HG03521 (cell line): ENCODE measurements around the gene FXYD7.
A peak's percentile ranks its signal among the peaks of the same experiment; 100 is the strongest.
"Not testable (repeated sequence)": the region's sequence is repeated elsewhere in the genome, so short reads cannot be mapped to it uniquely, and the experiment has no call there.

Experiments
- ATAC-seq: cut with Tn5 transposase; IDR thresholded peaks from one replicate; pipeline ENCODE4 v1.9.1; 2021; ENCODE audit warnings: mild to moderate bottlenecking, moderate library complexity; ENCODE audit not compliant: unreplicated experiment

FXYD7 gene

DNA sequence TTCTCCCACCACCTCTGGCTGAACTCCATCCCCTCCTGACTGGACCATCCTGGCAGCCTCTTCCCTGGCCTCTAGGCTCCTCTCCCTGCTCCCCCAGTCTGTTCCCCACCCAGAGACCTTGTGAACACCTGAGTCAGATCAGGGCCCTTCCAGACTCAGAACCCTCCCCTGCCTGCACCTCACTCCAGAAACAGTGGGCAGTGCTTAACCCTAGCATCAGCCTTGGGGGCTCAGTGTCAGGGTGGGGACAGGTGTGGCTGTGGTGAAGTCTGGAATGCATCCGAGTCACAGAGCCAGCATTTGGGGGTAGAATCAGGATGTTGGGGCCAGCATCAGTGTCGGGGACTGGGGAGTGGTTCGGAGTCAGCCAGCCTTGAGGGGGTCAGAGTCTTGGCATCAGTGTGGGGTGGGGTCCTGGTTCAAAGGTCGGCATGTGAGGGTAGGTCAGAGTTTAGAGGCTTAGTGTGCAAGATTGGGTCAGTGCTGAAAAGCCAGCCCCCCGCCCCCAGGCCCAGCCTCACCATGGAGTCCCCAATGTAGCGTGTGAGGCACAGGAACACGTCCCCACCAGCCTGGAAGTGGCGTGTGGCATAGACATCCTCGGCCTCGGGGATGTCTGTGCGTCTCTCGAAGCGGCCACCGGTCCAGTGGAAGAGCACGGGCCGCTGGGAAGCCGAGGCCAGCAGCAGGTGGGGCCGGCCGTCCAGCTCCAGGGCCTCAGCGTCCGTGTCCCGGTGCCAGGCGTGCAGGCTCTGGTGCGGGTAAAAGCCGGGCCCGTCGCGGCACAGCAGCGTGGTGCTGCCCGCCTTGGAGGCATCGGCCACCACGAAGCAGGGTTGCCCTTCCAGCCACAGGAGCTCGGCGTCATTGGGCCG, 17.1 kb upstream of the FXYD7 start:
- no peak for ATAC-seq

- ATAC-seq = no peak
Observed at GRCh38 chr19:35126624-35126959, 16.5 kb upstream of the FXYD7 start.

GRCh38 chr19:35127871-35128270, 15.2 kb upstream of the FXYD7 start:
- no peak for ATAC-seq

- ATAC-seq = no peak
Observed at GRCh38 chr19:35128398-35129057, 14.5 kb upstream of the FXYD7 start.

GRCh38 chr19:35129724-35130274, 13.3 kb upstream of the FXYD7 start:
- ATAC-seq = not testable (repeated sequence)

DNA sequence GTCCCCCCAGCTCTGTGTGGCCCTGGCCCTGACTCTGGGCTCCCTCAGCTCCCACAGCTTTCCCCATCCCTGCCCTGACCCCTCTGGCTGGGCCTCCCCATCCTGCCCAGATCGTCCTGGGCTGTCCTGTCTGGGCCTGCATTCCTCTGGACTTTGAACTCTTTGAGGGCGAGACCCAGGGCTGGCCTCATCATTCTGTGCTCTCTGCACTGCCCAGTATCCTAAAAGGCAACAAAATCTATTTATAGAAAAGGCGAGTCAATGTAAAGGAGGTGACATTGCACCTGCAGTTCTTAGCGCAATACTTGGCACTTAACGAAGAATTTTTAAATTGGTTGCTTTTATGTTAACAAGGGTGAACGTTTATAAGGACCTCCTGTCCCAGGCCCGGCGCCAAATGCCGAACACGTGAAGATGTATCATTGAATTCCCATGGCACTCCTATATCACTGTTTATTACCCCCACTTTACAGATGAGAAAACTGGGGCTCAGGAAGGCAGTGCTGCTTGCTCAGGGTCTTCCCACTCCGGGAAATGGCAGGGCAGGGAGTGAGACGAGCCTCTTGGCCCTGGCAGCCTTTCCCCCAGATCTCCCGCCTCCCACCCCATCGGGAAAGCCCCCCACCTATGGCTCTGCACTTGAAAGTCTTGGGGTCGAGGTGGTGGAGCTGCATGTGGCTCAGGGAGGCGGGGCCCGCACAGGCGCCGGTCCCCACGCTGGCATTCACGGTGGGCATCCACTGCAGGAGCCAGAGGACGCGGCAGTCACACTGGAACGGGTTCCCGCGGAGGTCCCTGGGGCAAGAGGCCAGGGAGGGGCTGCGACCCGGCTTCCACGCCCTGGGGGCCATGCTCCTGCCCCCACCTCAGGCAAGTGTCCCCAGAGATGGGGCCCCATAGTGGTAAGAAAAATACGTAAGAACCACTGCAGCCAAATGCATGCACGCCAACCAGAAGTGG, 12.0 kb upstream of the FXYD7 start:
- ATAC-seq = no peak

DNA sequence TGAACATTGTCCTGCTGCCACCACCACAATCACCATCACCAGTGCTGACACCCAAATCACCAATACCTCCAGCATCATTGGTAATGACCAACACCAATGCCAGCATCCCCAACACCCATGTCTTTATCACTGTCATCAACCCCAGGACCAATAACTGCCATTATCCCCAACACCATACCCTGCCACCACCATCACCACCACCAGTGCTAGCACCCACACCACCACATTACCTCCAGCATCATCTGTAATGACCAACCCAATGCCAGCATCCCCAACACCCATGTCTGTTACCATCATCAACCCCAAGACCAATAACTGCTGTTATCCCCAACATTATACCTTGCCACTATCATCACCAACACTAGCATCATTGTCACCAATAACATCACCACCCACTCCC, 10.8 kb upstream of the FXYD7 start:
- ATAC-seq = no peak

GRCh38 chr19:35133826-35134225, 9.2 kb upstream of the FXYD7 start:
- ATAC-seq = no peak

DNA sequence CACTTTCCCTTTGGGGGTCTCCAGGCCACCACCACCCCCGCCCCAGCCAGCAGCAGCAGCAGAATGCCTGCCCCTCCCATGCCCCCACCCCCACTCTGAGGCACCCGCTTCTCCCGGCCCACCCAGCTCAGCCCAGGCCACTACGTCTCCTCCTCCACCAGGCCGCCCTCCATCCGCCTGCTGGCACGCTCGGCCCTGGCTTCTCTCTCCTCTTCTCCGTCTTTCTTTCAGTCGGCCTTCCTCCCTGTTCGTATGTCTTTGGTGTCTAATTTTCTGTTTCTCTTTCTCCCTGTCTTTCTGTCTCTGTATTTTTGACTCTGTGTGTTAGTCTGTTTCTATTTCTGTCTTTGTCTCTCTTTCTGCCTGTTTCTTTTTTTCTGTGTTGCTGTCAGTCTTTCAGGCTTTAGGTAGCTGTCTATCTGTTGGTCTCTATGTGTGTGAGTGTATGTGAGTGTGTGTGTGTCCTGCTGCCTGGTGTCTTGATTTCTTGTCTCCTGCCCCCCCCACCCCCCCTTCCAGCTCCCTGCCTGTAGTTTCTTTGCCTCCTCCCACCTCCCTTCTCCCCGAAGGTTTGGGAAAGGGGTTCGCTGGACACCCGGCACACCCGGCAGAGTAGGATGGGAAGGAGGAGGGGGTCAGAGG, 8.3 kb upstream of the FXYD7 start, which contains the start of gene LGI4:
TSS of gene LGI4 (minus strand) at position 459 of the 642 bp plus-strand sequence. CDS start at position 80, 379 bp downstream.
- no peak for ATAC-seq

- no peak for ATAC-seq
Observed at GRCh38 chr19:35135389-35135909, 7.6 kb upstream of the FXYD7 start.

- ATAC-seq = no peak
Observed at GRCh38 chr19:35136231-35136630, 6.8 kb upstream of the FXYD7 start.

GRCh38 chr19:35136977-35137702, 5.9 kb upstream of the FXYD7 start:
- no peak for ATAC-seq

DNA sequence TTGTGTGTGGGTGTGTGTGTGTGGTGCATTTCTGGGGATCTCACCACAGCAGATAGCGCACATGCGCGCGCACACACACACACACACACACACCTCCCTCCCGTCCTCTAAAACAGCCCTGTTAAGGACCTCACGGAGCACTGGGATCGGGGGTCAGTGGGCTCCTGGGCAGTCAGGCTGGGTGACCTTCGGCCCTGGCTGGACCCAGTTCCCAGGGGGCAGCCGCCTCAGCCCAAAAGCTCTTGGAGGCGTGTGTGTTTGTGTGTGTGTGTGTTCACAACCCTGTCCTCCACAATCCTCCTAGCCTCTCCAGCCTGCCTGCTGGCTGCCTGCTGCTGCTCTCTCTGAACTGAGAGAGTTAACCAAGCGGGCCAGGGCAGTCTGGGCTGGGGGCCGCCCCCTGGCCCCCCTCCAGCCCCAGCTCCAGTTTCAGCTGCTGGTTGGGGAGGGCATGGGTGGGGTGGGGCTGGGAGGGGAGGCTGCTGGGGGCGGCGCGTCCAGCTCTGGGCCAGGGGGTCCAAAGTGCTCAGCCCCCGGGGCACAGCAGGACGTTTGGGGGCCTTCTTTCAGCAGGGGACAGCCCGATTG, 4.7 kb upstream of the FXYD7 start, which contains the start of gene FXYD1:
TSS of gene FXYD1 (plus strand) at position 520 of the 588 bp plus-strand sequence. CDS start 1,256 bp downstream, outside the sequence.
- ATAC-seq = no peak

- ATAC-seq = no peak
Observed at GRCh38 chr19:35140207-35140961, 2.7 kb upstream of the FXYD7 start.

GRCh38 chr19:35140962-35141836, 1.9 kb upstream of the FXYD7 start:
- peak; percentile 53 for ATAC-seq

- ATAC-seq = no peak
Observed at GRCh38 chr19:35141837-35142605, 1.0 kb upstream of the FXYD7 start.
